Measurements from ENCODE around the gene VSTM1.

Gene VSTM1

GRCh38 chr19:54035215-54036178 lies 28.2 kb downstream of the VSTM1 start:
- no peak for DNase-seq (ENCODE audit: low spot score in 2 of 2)

GRCh38 chr19:54030895-54031586 lies 32.7 kb downstream of the VSTM1 start:
- Mint-ChIP-seq H3K27ac (no peak overlapping the region), H3K4me1 (peaks cover 6% of the 10 kb centered on the region), H3K36me3 (no peaks in the 10 kb centered on the region), H3K4me3 (no peak overlapping the region), H3K9me3 (no peaks in the 10 kb centered on the region)
- DNase-seq (ENCODE audit: low spot score in 2 of 2) (no peak), ATAC-seq (no peak)

More at GRCh38 chr19:54035215-54036178, 28.2 kb downstream of the VSTM1 start:
- H3K4me1 Mint-ChIP-seq, result no peaks in the 10 kb centered on the region
- no peak overlapping the region for H3K27ac Mint-ChIP-seq
- no peaks in the 10 kb centered on the region for H3K9me3 Mint-ChIP-seq
- no peaks in the 10 kb centered on the region for H3K36me3 Mint-ChIP-seq
- H3K4me3 Mint-ChIP-seq, result no peak overlapping the region
- no peak for ATAC-seq

GRCh38 chr19:54029930-54030490 lies 33.7 kb downstream of the VSTM1 start:
- H3K4me3 Mint-ChIP-seq, result no peak overlapping the region
- peak; percentile 21 to 64 for DNase-seq (ENCODE audit: low spot score in 2 of 2)
- H3K36me3 Mint-ChIP-seq, result no peaks in the 10 kb centered on the region
- H3K4me1 Mint-ChIP-seq, result peaks cover 6% of the 10 kb centered on the region
- H3K9me3 Mint-ChIP-seq, result no peaks in the 10 kb centered on the region
- no peak overlapping the region for H3K27ac Mint-ChIP-seq
- no peak for ATAC-seq

GRCh38 chr19:54029301-54029700 lies 34.4 kb downstream of the VSTM1 start:
- no peak overlapping the region for H3K4me3 Mint-ChIP-seq
- no peak for ATAC-seq

GRCh38 chr19:54026656-54027055 lies 37.0 kb downstream of the VSTM1 start:
- H3K27ac Mint-ChIP-seq, result no peak overlapping the region
- H3K4me3 Mint-ChIP-seq, result no peak overlapping the region
- H3K4me1 Mint-ChIP-seq, result peaks cover 7% of the 10 kb centered on the region
- DNase-seq (ENCODE audit: low spot score in 2 of 2) (no peak), ATAC-seq (no peak)
- no peaks in the 10 kb centered on the region for H3K9me3 Mint-ChIP-seq
- no peaks in the 10 kb centered on the region for H3K36me3 Mint-ChIP-seq

More at GRCh38 chr19:54029301-54029700, 34.4 kb downstream of the VSTM1 start:
- Mint-ChIP-seq H3K36me3 (no peaks in the 10 kb centered on the region), H3K27ac (no peak overlapping the region), H3K4me1 (peaks cover 6% of the 10 kb centered on the region), H3K9me3 (no peaks in the 10 kb centered on the region)
- no peak for DNase-seq (ENCODE audit: low spot score in 2 of 2)

GRCh38 chr19:54024660-54025059 lies 39.0 kb downstream of the VSTM1 start:
- Mint-ChIP-seq H3K4me3 (no peak overlapping the region), H3K36me3 (no peaks in the 10 kb centered on the region), H3K9me3 (no peaks in the 10 kb centered on the region), H3K4me1 (peaks cover 15% of the 10 kb centered on the region), H3K27ac (no peak overlapping the region)
- DNase-seq (ENCODE audit: low spot score in 2 of 2) (no peak), ATAC-seq (no peak)

GRCh38 chr19:54023191-54023590 lies 40.5 kb downstream of the VSTM1 start:
- DNase-seq (ENCODE audit: low spot score in 2 of 2) (no peak), ATAC-seq (no peak)
- no peak overlapping the region for H3K27ac Mint-ChIP-seq
- no peaks in the 10 kb centered on the region for H3K36me3 Mint-ChIP-seq
- peaks cover 15% of the 10 kb centered on the region for H3K4me1 Mint-ChIP-seq
- H3K4me3 Mint-ChIP-seq, result no peak overlapping the region
- H3K9me3 Mint-ChIP-seq, result no peaks in the 10 kb centered on the region

- no peak for DNase-seq (ENCODE audit: low spot score in 2 of 2)
- H3K4me1 Mint-ChIP-seq, result peaks cover 15% of the 10 kb centered on the region
- no peaks in the 10 kb centered on the region for H3K36me3 Mint-ChIP-seq
- ATAC-seq, result no peak
- H3K4me3 Mint-ChIP-seq, result no peak overlapping the region
- H3K27ac Mint-ChIP-seq, result no peak overlapping the region
- no peaks in the 10 kb centered on the region for H3K9me3 Mint-ChIP-seq
Measured at GRCh38 chr19:54021932-54022331, 41.8 kb downstream of the VSTM1 start.

GRCh38 chr19:54021363-54021762 lies 42.3 kb downstream of the VSTM1 start:
- Mint-ChIP-seq H3K9me3 (no peaks in the 10 kb centered on the region), H3K27ac (peak overlapping the region; percentile 37), H3K4me1 (peaks cover 15% of the 10 kb centered on the region), H3K4me3 (no peak overlapping the region), H3K36me3 (no peaks in the 10 kb centered on the region)
- ATAC-seq, result no peak
- DNase-seq (ENCODE audit: low spot score in 2 of 2), result no peak

- H3K27ac Mint-ChIP-seq, result no peak overlapping the region
- DNase-seq (ENCODE audit: low spot score in 2 of 2) (no peak), ATAC-seq (no peak)
- peaks cover 19% of the 10 kb centered on the region for H3K4me1 Mint-ChIP-seq
- H3K9me3 Mint-ChIP-seq, result no peaks in the 10 kb centered on the region
- no peaks in the 10 kb centered on the region for H3K36me3 Mint-ChIP-seq
- no peak overlapping the region for H3K4me3 Mint-ChIP-seq
Measured at GRCh38 chr19:54017261-54017660, 46.4 kb downstream of the VSTM1 start.

- ATAC-seq (no peak), DNase-seq (ENCODE audit: low spot score in 2 of 2) (no peak)
- Mint-ChIP-seq H3K27ac (no peak overlapping the region), H3K4me1 (peaks cover 5% of the 10 kb centered on the region), H3K9me3 (no peaks in the 10 kb centered on the region), H3K4me3 (no peak overlapping the region), H3K36me3 (no peaks in the 10 kb centered on the region)
Measured at GRCh38 chr19:54014920-54015560, 48.7 kb downstream of the VSTM1 start.

- no peak for DNase-seq (ENCODE audit: low spot score in 2 of 2)
- peaks cover 5% of the 10 kb centered on the region for H3K4me1 Mint-ChIP-seq
- H3K4me3 Mint-ChIP-seq, result no peak overlapping the region
- H3K9me3 Mint-ChIP-seq, result no peaks in the 10 kb centered on the region
- no peak overlapping the region for H3K27ac Mint-ChIP-seq
- no peak for ATAC-seq
- H3K36me3 Mint-ChIP-seq, result no peaks in the 10 kb centered on the region
Measured at GRCh38 chr19:54013866-54014265, 49.8 kb downstream of the VSTM1 start.

GRCh38 chr19:54011507-54012211 lies 52.0 kb downstream of the VSTM1 start:
- no peak for ATAC-seq
- no peak for DNase-seq (ENCODE audit: low spot score in 2 of 2)
- Mint-ChIP-seq H3K36me3 (no peaks in the 10 kb centered on the region), H3K4me3 (no peak overlapping the region), H3K4me1 (peaks cover 10% of the 10 kb centered on the region), H3K27ac (no peak overlapping the region), H3K9me3 (no peaks in the 10 kb centered on the region)

GRCh38 chr19:54010474-54010873 lies 53.2 kb downstream of the VSTM1 start:
- Mint-ChIP-seq H3K27ac (no peak overlapping the region), H3K4me1 (peaks cover 10% of the 10 kb centered on the region), H3K4me3 (no peak overlapping the region), H3K9me3 (no peaks in the 10 kb centered on the region), H3K36me3 (no peaks in the 10 kb centered on the region)
- DNase-seq (ENCODE audit: low spot score in 2 of 2) (no peak), ATAC-seq (no peak)

GRCh38 chr19:54009440-54009839 lies 54.3 kb downstream of the VSTM1 start:
- H3K36me3 Mint-ChIP-seq, result no peaks in the 10 kb centered on the region
- DNase-seq (ENCODE audit: low spot score in 2 of 2), result no peak
- H3K4me1 Mint-ChIP-seq, result peaks cover 5% of the 10 kb centered on the region
- ATAC-seq, result no peak
- H3K27ac Mint-ChIP-seq, result no peak overlapping the region
- H3K4me3 Mint-ChIP-seq, result no peak overlapping the region
- no peaks in the 10 kb centered on the region for H3K9me3 Mint-ChIP-seq

Measured in stimulated activated effector memory CD8-positive, alpha-beta T cell treated with anti-CD3 and anti-CD28 coated beads, Interleukin-12 subunit alpha, Interleukin-12 subunit beta, amount 100 ng/mL, for 72 hours (primary cell).